Measurements from ENCODE around the gene WFS1. TPM values are rescaled to one million over a fixed set of nuclear protein-coding genes. Genes with fewer than 3 reads are reported as not detected.

The WFS1 gene
- total and polyA plus RNA-seq, 9 of the 15 experiments (the other 6 are each of a cell fraction or from before 2014, with no cell fraction given): 0.01 to 0.29 (median 0.03) TPM; not detected in 5

- intact Hi-C loops (cut with micrococcal nuclease): no loop called here
- H3K4me2 ChIP-seq (ENCODE audit: insufficient read depth, low read length): no peak overlapping the region
Measured at GRCh38 chr4:6313216-6313615, 43.6 kb downstream of the WFS1 start.

More at GRCh38 chr4:6313216-6313615, 43.6 kb downstream of the WFS1 start:
- Histone ChIP-seq H3K27ac (ENCODE audit: extremely low read depth, low read depth, low read length) (no peak overlapping the region), H3K27me3 (ENCODE audit: control insufficient read depth in 2 of 2, insufficient read depth in 2 of 2, low read length in 2 of 2) (peaks cover 0 to 21% of the 10 kb centered on the region in 2 experiments; a peak in 3 of 5 replicates), H3K9ac (ENCODE audit: insufficient read depth in 1 of 2, low read depth in 2 of 2, low read length in 2 of 2) (no peak overlapping the region), H3K4me1 (replicated peaks in 1 of 2; ENCODE audit: control insufficient read depth in 2 of 2, insufficient read depth in 2 of 2, low read length in 2 of 2) (peaks cover 0 to 7% of the 10 kb centered on the region in 2 experiments; a peak in 1 of 5 replicates), H3K9me3 (replicated peaks; ENCODE audit: control insufficient read depth, insufficient read depth, low read depth, low read length) (no peaks in the 10 kb centered on the region), H3K79me2 (ENCODE audit: control insufficient read depth, insufficient read depth, low read length) (no peaks in the 10 kb centered on the region), H2AFZ (ENCODE audit: low read depth, low read length) (no peak overlapping the region), H3K36me3 (ENCODE audit: control insufficient read depth, insufficient read depth, low read length) (no peaks in the 10 kb centered on the region), H4K20me1 (replicated peaks; ENCODE audit: control insufficient read depth, insufficient read depth, low read length) (no peaks in the 10 kb centered on the region), H3K9me1 (ENCODE audit: control insufficient read depth, insufficient read depth, low read length) (no peaks in the 10 kb centered on the region), H3K4me3 (no peak overlapping the region)
- FAIRE-seq (no peak), ATAC-seq (no peak), DNase-seq (ENCODE audit: extremely low read depth in 1 of 4, low spot score in 3 of 4) (no peak)
- CTCF ChIA-PET (ENCODE audit: low intra/inter-chr PET ratio): no interaction called here
- POLR2A ChIA-PET: interaction anchor here (0.6 kb wide), 1 partner anchor 629 kb away, joined by 3 read pairs; no protein-coding TSS in a partner anchor
- BruUV-seq (replicated peaks): no TSS peak
- in situ Hi-C loops (cut with MboI): no loop called here
- TF ChIP-seq SFPQ (IDR thresholded peaks at IDR 0.05; ENCODE audit: low read depth, low read length) (no peak), FOSL1 (tag; conservative IDR thresholded peaks at IDR 0.05) (no peak), ZNF655 (CRISPR knock-in tag; IDR thresholded peaks at IDR 0.05) (no peak), ZNF586 (CRISPR knock-in tag; conservative IDR thresholded peaks at IDR 0.05) (no peak), HBP1 (CRISPR knock-in tag; IDR thresholded peaks at IDR 0.05) (no peak), E2F5 (CRISPR knock-in tag; IDR thresholded peaks at IDR 0.05) (no peak), ZNF12 (CRISPR knock-in tag; IDR thresholded peaks at IDR 0.05) (no peak), TAF7 (tag; IDR thresholded peaks at IDR 0.05) (no peak), FOXK1 (CRISPR knock-in tag; IDR thresholded peaks at IDR 0.05; ENCODE audit: borderline replicate concordance) (no peak), HNRNPL (IDR thresholded peaks at IDR 0.05; ENCODE audit: low read depth, low read length) (no peak), ERF (CRISPR knock-in tag; IDR thresholded peaks at IDR 0.05) (no peak), MCM3 (IDR thresholded peaks at IDR 0.05) (no peak), ESRRA (IDR thresholded peaks at IDR 0.05; ENCODE audit: borderline replicate concordance, low read depth) (no peak), ADNP (tag; IDR thresholded peaks at IDR 0.05) (no peak)
- WGBS (ENCODE audit: insufficient coverage, low coverage, missing lambda C conversion rate): 0% methylated on average over 6 of the region's 6 CpGs

All from K562 (cell line).